IPS DF 6.9 (cell line): ENCODE results near the gene TNXB.
A peak's percentile ranks its signal among the peaks of the same experiment; 100 is the strongest.
"Not testable (repeated sequence)": the region's sequence is repeated elsewhere in the genome, so short reads cannot be mapped to it uniquely, and the experiment has no call there.

ENCODE experiments used
- DNase-seq: peaks from one replicate; pipeline ENCODE4 v3.0.0-alpha.2; 2013; ENCODE audit warnings: low read depth, low spot score
- H3K27ac ChIP-seq: one replicate; pipeline ENCODE4 v1.5.1; 2013; ENCODE audit warnings: low read length, control low read depth
- H3K27me3 ChIP-seq: 2 replicates; pipeline ENCODE4 v1.6.1; 2013; ENCODE audit warnings: mild to moderate bottlenecking, low read length; ENCODE audit not compliant: control insufficient read depth, insufficient read depth
- H3K36me3 ChIP-seq: 2 replicates; pipeline ENCODE4 v1.6.1; 2013; ENCODE audit warnings: low read length; ENCODE audit not compliant: control insufficient read depth, insufficient read depth
- H3K4me1 ChIP-seq: 2 replicates; pipeline ENCODE4 v1.6.1; 2013; ENCODE audit warnings: low read length; ENCODE audit not compliant: control insufficient read depth, insufficient read depth
- H3K4me3 ChIP-seq: 2 replicates; pipeline ENCODE4 v1.5.1; 2013; ENCODE audit warnings: mild to moderate bottlenecking, low read length
- H3K9me3 ChIP-seq: 2 replicates; pipeline ENCODE4 v1.6.1; 2013; ENCODE audit warnings: low read length, inconsistent platforms; ENCODE audit not compliant: control insufficient read depth, insufficient read depth
- WGBS: extraction: QIAGEN DNeasy Blood & Tissue Kit; methylation state at CpG from one replicate; pipeline ENCODE4 v1.1.7; 2013; ENCODE audit warnings: mixed read lengths, missing lambda C conversion rate; ENCODE audit not compliant: insufficient read length, insufficient coverage; 5-methylcytosine and 5-hydroxymethylcytosine counted together

The TNXB gene

DNA sequence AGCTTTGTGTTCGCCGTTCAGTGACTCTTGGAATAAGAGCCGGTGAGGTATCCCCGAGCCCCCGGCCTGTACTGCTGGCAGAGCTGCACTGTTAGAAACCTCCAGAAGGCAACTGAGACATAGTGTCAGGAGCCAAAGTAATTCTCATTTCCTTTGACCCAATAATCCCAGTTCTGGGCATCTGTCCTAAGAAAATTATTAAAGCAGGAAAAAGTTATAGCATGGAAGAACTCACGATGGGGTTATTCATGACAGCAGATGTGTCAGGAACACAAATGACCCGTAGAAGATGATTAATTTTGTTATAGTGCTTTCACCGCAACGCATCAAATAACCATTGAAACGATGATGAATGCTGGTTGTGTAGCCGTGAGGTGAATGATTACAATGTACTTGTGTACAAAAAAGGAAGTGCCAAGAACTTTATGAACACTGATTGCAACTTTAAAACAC, 50.6 kb downstream of the TNXB start:
- no CpG with 5 or more reads among the region's 11 CpGs for WGBS
- no peaks in the 10 kb centered on the region for H3K27me3 ChIP-seq
- H3K27ac ChIP-seq: no peak overlapping the region
- H3K4me1 ChIP-seq: no peaks in the 10 kb centered on the region
- DNase-seq: no peak
- no peaks in the 10 kb centered on the region for H3K9me3 ChIP-seq
- H3K4me3 ChIP-seq: no peak overlapping the region
- H3K36me3 ChIP-seq: no peaks in the 10 kb centered on the region

GRCh38 chr6:32057966-32058365, 51.2 kb downstream of the TNXB start:
- no CpG with 5 or more reads among the region's 17 CpGs for WGBS
- Histone ChIP-seq H3K9me3 (no peaks in the 10 kb centered on the region), H3K4me1 (no peaks in the 10 kb centered on the region), H3K36me3 (no peaks in the 10 kb centered on the region), H3K27me3 (no peaks in the 10 kb centered on the region), H3K4me3 (no peak overlapping the region), H3K27ac (no peak overlapping the region)
- DNase-seq: no peak

GRCh38 chr6:32056254-32056653, 52.9 kb downstream of the TNXB start:
- Histone ChIP-seq H3K27me3 (no peaks in the 10 kb centered on the region), H3K4me1 (no peaks in the 10 kb centered on the region), H3K9me3 (no peaks in the 10 kb centered on the region), H3K4me3 (no peak overlapping the region), H3K36me3 (no peaks in the 10 kb centered on the region), H3K27ac (no peak overlapping the region)
- no CpG with 5 or more reads among the region's 7 CpGs for WGBS
- no peak for DNase-seq

- not testable (repeated sequence) for DNase-seq, H3K4me3 ChIP-seq, H3K9me3 ChIP-seq, H3K27ac ChIP-seq, H3K27me3 ChIP-seq, H3K4me1 ChIP-seq, H3K36me3 ChIP-seq
- WGBS: no CpG with 5 or more reads among the region's 21 CpGs
These were observed 53.4 kb downstream of the TNXB start for GRCh38 chr6:32055756-32056155.

DNA sequence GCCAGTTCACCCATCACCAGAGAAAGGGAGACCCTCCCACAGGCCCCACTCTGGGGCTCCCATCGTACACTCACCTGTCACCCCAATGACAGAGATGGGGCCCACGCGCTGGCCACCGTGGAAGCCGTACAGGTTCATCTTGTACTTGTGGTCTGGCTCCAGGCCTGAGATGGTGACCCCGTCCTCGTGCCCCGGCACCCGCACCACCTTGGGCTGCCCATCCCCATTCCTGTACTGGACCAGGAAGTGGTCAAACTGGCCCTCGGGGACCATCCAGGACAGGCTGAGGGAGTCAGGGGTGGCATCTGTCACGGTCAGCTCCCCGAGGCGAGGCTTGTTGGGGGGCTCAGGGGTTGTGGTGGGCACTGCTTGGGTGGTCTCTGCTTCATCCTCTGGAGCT, 55.8 kb downstream of the TNXB start:
- H3K4me1 ChIP-seq, H3K36me3 ChIP-seq, H3K9me3 ChIP-seq, H3K27ac ChIP-seq, H3K4me3 ChIP-seq, DNase-seq, H3K27me3 ChIP-seq: not testable (repeated sequence)
- no CpG with 5 or more reads among the region's 13 CpGs for WGBS

GRCh38 chr6:32052626-32053025, 56.5 kb downstream of the TNXB start:
- not testable (repeated sequence) for H3K4me1 ChIP-seq, H3K9me3 ChIP-seq, H3K27ac ChIP-seq, H3K4me3 ChIP-seq, H3K36me3 ChIP-seq, H3K27me3 ChIP-seq, DNase-seq
- WGBS: no CpG with 5 or more reads among the region's 20 CpGs

DNA sequence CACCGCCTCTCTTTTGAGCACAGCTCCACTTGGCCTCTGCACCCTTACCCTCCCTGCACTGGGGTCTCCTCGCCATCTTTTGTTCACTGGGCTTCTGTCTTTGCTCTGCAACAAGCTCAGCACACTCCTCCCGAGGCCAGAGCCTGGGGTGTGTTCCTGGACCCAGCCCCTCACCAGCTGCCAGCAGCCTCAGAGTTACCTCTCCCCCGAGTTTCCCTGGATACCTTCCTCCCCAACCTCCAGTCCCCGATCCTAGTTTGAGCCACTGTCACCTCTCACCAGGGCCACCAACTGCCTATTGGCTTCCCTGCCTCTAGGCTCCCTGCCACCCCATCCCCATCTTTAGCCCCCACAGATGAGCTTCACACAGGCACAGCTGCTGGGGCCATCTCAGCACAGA, 58.6 kb downstream of the TNXB start:
- H3K4me1 ChIP-seq: no peaks in the 10 kb centered on the region
- no peak overlapping the region for H3K4me3 ChIP-seq
- no peaks in the 10 kb centered on the region for H3K27me3 ChIP-seq
- no peak overlapping the region for H3K27ac ChIP-seq
- H3K9me3 ChIP-seq: no peaks in the 10 kb centered on the region
- no CpG with 5 or more reads among the region's 5 CpGs for WGBS
- H3K36me3 ChIP-seq: no peaks in the 10 kb centered on the region
- DNase-seq: no peak

- not testable (repeated sequence) for H3K36me3 ChIP-seq, H3K27me3 ChIP-seq, H3K4me3 ChIP-seq, H3K4me1 ChIP-seq, H3K27ac ChIP-seq, DNase-seq, H3K9me3 ChIP-seq
- no CpG with 5 or more reads among the region's 11 CpGs for WGBS
These were observed 59.4 kb downstream of the TNXB start for GRCh38 chr6:32049736-32050135.

- no CpG with 5 or more reads among the region's 21 CpGs for WGBS
- H3K4me3 ChIP-seq, H3K36me3 ChIP-seq, H3K4me1 ChIP-seq, H3K27ac ChIP-seq, H3K27me3 ChIP-seq, H3K9me3 ChIP-seq, DNase-seq: not testable (repeated sequence)
These were observed 60.0 kb downstream of the TNXB start for GRCh38 chr6:32049149-32049548.

GRCh38 chr6:32047855-32048766, 61.0 kb downstream of the TNXB start:
- no CpG with 5 or more reads among the region's 42 CpGs for WGBS
- Histone ChIP-seq H3K4me1 (no peaks in the 10 kb centered on the region), H3K36me3 (no peaks in the 10 kb centered on the region), H3K27ac (no peak overlapping the region), H3K9me3 (no peaks in the 10 kb centered on the region), H3K4me3 (no peak overlapping the region), H3K27me3 (no peaks in the 10 kb centered on the region)
- DNase-seq: peak; percentile 71

DNA sequence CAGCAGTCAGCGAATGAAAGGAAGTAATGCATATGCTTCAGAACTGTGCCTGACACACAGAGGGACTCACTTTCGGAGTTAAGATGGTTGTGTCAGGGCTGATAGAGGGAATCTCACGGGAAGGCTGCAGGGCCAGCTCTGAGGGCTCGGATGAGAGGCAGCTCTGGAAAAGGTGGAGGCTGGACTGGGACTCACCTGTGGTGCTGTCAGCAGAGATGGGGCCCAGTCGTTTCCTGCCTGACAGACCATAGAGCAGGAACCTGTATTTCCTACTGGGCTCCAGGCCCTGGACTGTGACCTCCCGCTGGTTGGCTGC, 61.6 kb downstream of the TNXB start:
- WGBS: no CpG with 5 or more reads among the region's 6 CpGs
- Histone ChIP-seq H3K36me3 (no peaks in the 10 kb centered on the region), H3K27ac (no peak overlapping the region), H3K4me1 (no peaks in the 10 kb centered on the region), H3K4me3 (no peak overlapping the region), H3K27me3 (no peaks in the 10 kb centered on the region), H3K9me3 (no peaks in the 10 kb centered on the region)
- DNase-seq: no peak
